Kidney epithelial cell (primary cell): ENCODE data around the gene NOTUM. TPM values are rescaled to one million over a fixed set of nuclear protein-coding genes. Genes with fewer than 3 reads are reported as not detected.

Source experiments
- DNase-seq: peaks from one replicate; pipeline ENCODE4 v3.0.0-alpha.2; 2010; ENCODE audit warnings: low read depth
- H3K27me3 ChIP-seq: 2 replicates; pipeline ENCODE4 v1.6.0; 2011; ENCODE audit warnings: low read length; ENCODE audit not compliant: control insufficient read depth, insufficient read depth
- H3K36me3 ChIP-seq: 2 replicates; pipeline ENCODE4 v1.5.1; 2011; ENCODE audit warnings: low read length; ENCODE audit not compliant: control insufficient read depth, insufficient read depth
- H3K4me3 ChIP-seq: 2 replicates; pipeline ENCODE4 v1.5.1; 2011; ENCODE audit warnings: low read depth, mild to moderate bottlenecking, control low read depth, low read length
- CTCF ChIP-seq: IDR thresholded peaks from 2 replicates; pipeline ENCODE4 v1.5.1; 2011; ENCODE audit warnings: mild to moderate bottlenecking, moderate library complexity, low read length, control low read depth, inconsistent platforms; ENCODE audit not compliant: insufficient read depth, poor library complexity, severe bottlenecking
- total RNA-seq: library from RNA; depleted of rRNA; stranded (reverse); fragments of >200 nt; gene quantifications from 2 replicates; pipeline ENCODE4 v1.2.3, GENCODE V29; 2015

The NOTUM gene
- total RNA-seq, 1 donor from 2014 or later, result 0.17 TPM

GRCh38 chr17:81964081-81964849 lies 3.3 kb upstream of the NOTUM start:
- TF ChIP-seq CTCF, result no peak
- Histone ChIP-seq H3K4me3 (no peak overlapping the region), H3K27me3 (peaks cover 53% of the 10 kb centered on the region), H3K36me3 (no peaks in the 10 kb centered on the region)
- DNase-seq, result no peak

DNA sequence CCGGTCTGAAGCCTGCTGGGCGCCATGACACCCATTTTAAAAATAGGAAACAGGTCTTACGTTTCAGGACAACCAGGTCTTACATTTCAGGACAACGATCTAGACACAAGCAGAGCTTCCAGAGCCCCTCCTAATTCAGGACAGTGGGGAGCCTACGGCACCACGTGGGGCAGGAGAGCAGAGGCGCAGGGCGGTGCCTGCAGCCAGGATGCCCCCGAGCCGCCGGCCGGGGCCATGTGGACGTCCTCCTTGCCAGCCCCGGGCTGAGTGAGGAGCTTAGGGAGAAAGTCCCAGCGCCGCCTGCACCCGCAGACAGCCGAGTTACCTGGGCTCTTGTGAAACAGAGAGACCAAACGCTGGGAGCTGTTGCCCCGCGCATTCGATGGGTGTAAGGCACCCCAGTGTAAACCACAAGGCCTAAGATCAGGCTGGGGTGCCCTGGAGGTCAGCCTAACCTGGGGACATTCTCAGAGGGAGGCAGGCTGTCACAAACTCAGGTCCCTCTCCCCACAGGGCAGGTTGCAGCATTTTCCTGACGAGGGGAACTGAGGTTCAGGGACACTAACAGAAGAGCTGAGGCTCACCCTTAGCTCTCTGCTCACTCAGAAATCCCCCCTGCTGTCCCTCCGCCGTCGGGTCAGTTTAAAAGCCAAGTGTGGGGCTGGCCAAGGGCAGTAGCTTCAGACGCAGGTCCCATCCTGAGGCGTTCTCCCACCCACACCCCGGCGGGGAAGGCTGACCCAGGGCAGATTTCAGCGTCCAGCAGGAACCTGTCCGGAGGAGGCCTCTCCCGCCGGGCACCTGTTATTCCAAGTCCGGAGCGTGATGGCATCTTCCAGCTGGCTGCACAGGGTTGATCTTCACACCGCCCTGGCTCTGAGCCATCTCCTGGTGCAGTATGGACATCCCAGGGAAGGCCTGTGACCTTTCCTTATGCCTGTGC lies 1.8 kb upstream of the NOTUM start:
- Histone ChIP-seq H3K27me3 (peaks cover 66% of the 10 kb centered on the region), H3K36me3 (no peaks in the 10 kb centered on the region), H3K4me3 (no peak overlapping the region)
- no peak for TF ChIP-seq CTCF
- DNase-seq, result no peak

- Histone ChIP-seq H3K36me3 (no peaks in the 10 kb centered on the region), H3K4me3 (no peak overlapping the region), H3K27me3 (peaks cover 71% of the 10 kb centered on the region)
- no peak for TF ChIP-seq CTCF
- DNase-seq, result no peak
Observed at GRCh38 chr17:81961521-81962498, 823 bp upstream of the NOTUM start.

- H3K4me3 ChIP-seq, result no peak overlapping the region
- peaks cover 65% of the 10 kb centered on the region for H3K27me3 ChIP-seq
- no peak for TF ChIP-seq CTCF
- no peak for DNase-seq
- H3K36me3 ChIP-seq, result no peaks in the 10 kb centered on the region
Observed at GRCh38 chr17:81960130-81960958, 643 bp downstream of the NOTUM start.
